Esophagus squamous epithelium (tissue), 4 donors: ENCODE results near the gene CFAP99.

Experiments used
- CTCF ChIP-seq, 6 experiments: fragments of 450-650 bp in 4 of 6; fragments of 200-600 bp in 2 of 6; sonication (generic) in 2 of 6; IDR thresholded peaks; one replicate each; pipeline ENCODE4 v1.5.1; 2016 to 2019; ENCODE audit warnings: antibody characterized with exemption in 6 of 6, mild to moderate bottlenecking in 4 of 6, moderate library complexity in 4 of 6
- POLR2A ChIP-seq, 4 donors: fragments of 450-650 bp; IDR thresholded peaks; one replicate each; pipeline ENCODE4 v1.6.1; 2017; ENCODE audit warnings: antibody characterized with exemption in 4 of 4, mild to moderate bottlenecking in 4 of 4, moderate library complexity in 3 of 4

GRCh38 chr4:2469192-2469984 is 50.6 kb downstream of the CFAP99 start:
- TF ChIP-seq CTCF (IDR thresholded peaks at IDR 0.05) (peak in 1 of 6 experiments; percentile 6), POLR2A (IDR thresholded peaks at IDR 0.05) (no peak)
